ENCODE measurements around the gene RIC1. TPM values are rescaled to one million over a fixed set of nuclear protein-coding genes. Genes with fewer than 3 reads are reported as not detected.

RIC1 gene
- total RNA-seq, 1 donor from 2014 or later = 23.9 TPM

- TF ChIP-seq, protein P1, sequence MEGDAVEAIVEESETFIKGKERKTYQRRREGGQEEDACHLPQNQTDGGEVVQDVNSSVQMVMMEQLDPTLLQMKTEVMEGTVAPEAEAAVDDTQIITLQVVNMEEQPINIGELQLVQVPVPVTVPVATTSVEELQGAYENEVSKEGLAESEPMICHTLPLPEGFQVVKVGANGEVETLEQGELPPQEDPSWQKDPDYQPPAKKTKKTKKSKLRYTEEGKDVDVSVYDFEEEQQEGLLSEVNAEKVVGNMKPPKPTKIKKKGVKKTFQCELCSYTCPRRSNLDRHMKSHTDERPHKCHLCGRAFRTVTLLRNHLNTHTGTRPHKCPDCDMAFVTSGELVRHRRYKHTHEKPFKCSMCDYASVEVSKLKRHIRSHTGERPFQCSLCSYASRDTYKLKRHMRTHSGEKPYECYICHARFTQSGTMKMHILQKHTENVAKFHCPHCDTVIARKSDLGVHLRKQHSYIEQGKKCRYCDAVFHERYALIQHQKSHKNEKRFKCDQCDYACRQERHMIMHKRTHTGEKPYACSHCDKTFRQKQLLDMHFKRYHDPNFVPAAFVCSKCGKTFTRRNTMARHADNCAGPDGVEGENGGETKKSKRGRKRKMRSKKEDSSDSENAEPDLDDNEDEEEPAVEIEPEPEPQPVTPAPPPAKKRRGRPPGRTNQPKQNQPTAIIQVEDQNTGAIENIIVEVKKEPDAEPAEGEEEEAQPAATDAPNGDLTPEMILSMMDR (IDR thresholded peaks at IDR 0.05) = no peak
- Histone ChIP-seq H3K27ac (peak overlapping the region; percentile 96), H3K4me3 (peak overlapping the region; percentile 87), H3K27me3 (no peaks in the 10 kb centered on the region), H3K9me3 (no peaks in the 10 kb centered on the region), H3K4me1 (peaks cover 39% of the 10 kb centered on the region), H3K36me3 (no peaks in the 10 kb centered on the region)
- ATAC-seq (no peak), DNase-seq (no peak)
- intact Hi-C loops (cut with DNase I) = no loop called here
These were observed 1.2 kb downstream of the RIC1 start for GRCh38 chr9:5630081-5630507.

- Histone ChIP-seq H3K4me3 (peak overlapping the region; percentile 87), H3K9me3 (no peaks in the 10 kb centered on the region), H3K4me1 (peaks cover 39% of the 10 kb centered on the region), H3K27ac (no peak overlapping the region), H3K36me3 (no peaks in the 10 kb centered on the region), H3K27me3 (no peaks in the 10 kb centered on the region)
- TF ChIP-seq, protein P1 (IDR thresholded peaks at IDR 0.05) = no peak
- DNase-seq (no peak), ATAC-seq (no peak)
- intact Hi-C loops (cut with DNase I) = no loop called here
These were observed 2.1 kb downstream of the RIC1 start for GRCh38 chr9:5631026-5631425.

DNA sequence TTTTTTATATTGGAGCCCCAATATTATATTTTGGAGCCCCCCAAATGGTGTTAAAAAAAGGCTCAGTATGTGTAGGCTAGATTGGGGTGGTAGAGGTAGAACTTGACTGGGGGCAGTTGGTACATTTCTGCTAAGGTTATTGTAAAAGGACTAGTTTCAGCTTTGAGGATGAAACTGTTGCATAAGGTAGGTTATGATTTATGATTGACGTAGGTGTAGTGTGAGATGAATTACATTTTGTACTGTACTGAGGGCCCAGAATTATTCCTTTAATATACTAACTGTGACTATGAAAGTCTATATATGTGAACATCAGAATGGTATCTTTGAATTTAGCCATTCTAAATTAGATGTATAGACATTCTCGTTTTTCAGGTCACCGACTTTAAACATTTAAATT lies 3.6 kb downstream of the RIC1 start:
- TF ChIP-seq, protein P1 (IDR thresholded peaks at IDR 0.05) = no peak
- no peak overlapping the region for H3K4me3 ChIP-seq
- H3K27me3 ChIP-seq = no peaks in the 10 kb centered on the region
- H3K4me1 ChIP-seq = peaks cover 26% of the 10 kb centered on the region
- intact Hi-C loops (cut with DNase I) = no loop called here
- H3K9me3 ChIP-seq = no peaks in the 10 kb centered on the region
- H3K36me3 ChIP-seq = no peaks in the 10 kb centered on the region
- ATAC-seq (no peak), DNase-seq (no peak)
- H3K27ac ChIP-seq = no peak overlapping the region

- peaks cover 22% of the 10 kb centered on the region for H3K4me1 ChIP-seq
- ATAC-seq (no peak), DNase-seq (no peak)
- H3K27me3 ChIP-seq = no peaks in the 10 kb centered on the region
- H3K9me3 ChIP-seq = no peaks in the 10 kb centered on the region
- no peaks in the 10 kb centered on the region for H3K36me3 ChIP-seq
- no peak overlapping the region for H3K27ac ChIP-seq
- TF ChIP-seq, protein P1 (IDR thresholded peaks at IDR 0.05) = no peak
- intact Hi-C loops (cut with DNase I) = no loop called here
- no peak overlapping the region for H3K4me3 ChIP-seq
These were observed 4.3 kb downstream of the RIC1 start for GRCh38 chr9:5633243-5633642.

GRCh38 chr9:5635390-5635789 lies 6.5 kb downstream of the RIC1 start:
- TF ChIP-seq, protein P1 (IDR thresholded peaks at IDR 0.05) = no peak
- no peaks in the 10 kb centered on the region for H3K9me3 ChIP-seq
- intact Hi-C loops (cut with DNase I) = no loop called here
- H3K36me3 ChIP-seq = no peaks in the 10 kb centered on the region
- DNase-seq (no peak), ATAC-seq (no peak)
- no peaks in the 10 kb centered on the region for H3K27me3 ChIP-seq
- H3K4me1 ChIP-seq = peaks cover 22% of the 10 kb centered on the region
- no peak overlapping the region for H3K4me3 ChIP-seq
- no peak overlapping the region for H3K27ac ChIP-seq

DNA sequence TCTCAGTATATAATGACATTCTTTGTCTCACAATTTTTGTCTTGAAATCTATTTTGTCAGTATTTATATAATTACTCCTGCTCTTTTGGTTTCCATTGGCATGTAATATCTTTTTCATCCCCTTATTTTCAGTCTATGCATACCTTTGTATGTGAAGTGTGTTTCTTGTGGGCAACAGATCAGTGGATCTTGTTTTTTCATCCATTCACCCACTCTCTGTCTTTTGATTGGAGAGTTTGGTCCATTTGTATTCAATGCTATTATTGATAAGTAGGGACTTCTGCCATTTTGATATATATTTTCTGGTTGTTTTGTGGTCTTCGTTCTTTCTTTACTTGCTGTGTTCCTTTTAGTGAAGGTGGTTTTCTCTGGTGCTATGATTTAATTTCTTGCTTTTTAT lies 10.9 kb downstream of the RIC1 start:
- no peak overlapping the region for H3K4me3 ChIP-seq
- no peaks in the 10 kb centered on the region for H3K4me1 ChIP-seq
- no peaks in the 10 kb centered on the region for H3K27me3 ChIP-seq
- no peaks in the 10 kb centered on the region for H3K36me3 ChIP-seq
- DNase-seq (no peak), ATAC-seq (no peak)
- no peaks in the 10 kb centered on the region for H3K9me3 ChIP-seq
- TF ChIP-seq, protein P1 (IDR thresholded peaks at IDR 0.05) = no peak
- H3K27ac ChIP-seq = no peak overlapping the region
- intact Hi-C loops (cut with DNase I) = no loop called here

Measured in upper lobe of right lung (tissue), 1 donor.